ENCODE data around the gene PCSK4. TPM values are rescaled to one million over a fixed set of nuclear protein-coding genes. Genes with fewer than 3 reads are reported as not detected.
A peak's percentile ranks its signal among the peaks of the same experiment; 100 is the strongest.

PCSK4 gene
- total RNA-seq, 6 donors from 2014 or later, result 2.7 to 47.1 (median 6.8) TPM

DNA sequence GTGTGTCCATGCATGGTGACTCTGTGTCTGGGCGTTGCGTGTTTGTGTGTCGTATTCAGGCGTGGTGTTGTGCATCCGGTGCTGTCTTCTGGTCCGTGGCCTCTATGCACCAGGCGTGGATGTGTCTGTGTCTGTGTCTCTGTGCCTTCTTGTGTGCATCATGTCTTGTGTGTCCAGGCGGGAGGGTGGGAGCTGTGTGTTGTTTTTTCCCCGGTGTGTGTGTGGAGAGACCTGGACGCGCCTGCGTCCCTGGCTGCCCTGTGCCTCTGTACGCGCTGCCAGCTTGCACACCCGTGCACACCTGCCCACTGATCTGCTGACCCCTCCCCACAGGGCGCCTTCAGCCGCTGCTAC is 34.8 kb upstream of the PCSK4 start:
- TF ChIP-seq EP300 (IDR thresholded peaks at IDR 0.05) (no peak), POLR2AphosphoS5 (IDR thresholded peaks at IDR 0.05) (no peak), POLR2A (IDR thresholded peaks at IDR 0.05) (no peak), CTCF (IDR thresholded peaks at IDR 0.05) (no peak)
- H3K9me3 ChIP-seq, result no peaks in the 10 kb centered on the region
- H3K27me3 ChIP-seq, result peaks cover 0 to 40% (median 15%) of the 10 kb centered on the region in 4 donors
- ATAC-seq (ENCODE audit: low FRiP score in 2 of 2) (no peak), DNase-seq (no peak)
- WGBS, 2 donors, result 63 to 65% methylated on average over 16 to 17 of the region's 17 CpGs
- H3K4me3 ChIP-seq, result no peak overlapping the region
- H3K36me3 ChIP-seq, result no peaks in the 10 kb centered on the region
- peaks cover 0 to 10% (median 3%) of the 10 kb centered on the region in 4 donors for H3K4me1 ChIP-seq
- H3K27ac ChIP-seq, result no peak overlapping the region

GRCh38 chr19:1524287-1524971 is 34.3 kb upstream of the PCSK4 start:
- no peak for DNase-seq
- Histone ChIP-seq H3K27ac (no peak overlapping the region), H3K36me3 (no peaks in the 10 kb centered on the region), H3K4me3 (peak overlapping the region in 1 of 4 donors; percentile 7), H3K4me1 (peaks cover 0 to 10% (median 3%) of the 10 kb centered on the region in 4 donors), H3K9me3 (no peaks in the 10 kb centered on the region), H3K27me3 (peaks cover 0 to 40% (median 14%) of the 10 kb centered on the region in 4 donors)
- no peak for ATAC-seq (ENCODE audit: low FRiP score in 2 of 2)
- 10 to 33% methylated on average over 15 to 30 of the region's 49 CpGs for WGBS, 2 donors
- TF ChIP-seq POLR2AphosphoS5 (IDR thresholded peaks at IDR 0.05) (no peak), EP300 (IDR thresholded peaks at IDR 0.05) (no peak), CTCF (IDR thresholded peaks at IDR 0.05) (no peak), POLR2A (IDR thresholded peaks at IDR 0.05) (no peak)

GRCh38 chr19:1523412-1524286 is 33.5 kb upstream of the PCSK4 start, which contains the start of gene PLK5:
Gene PLK5 (plus strand): TSS chr19:1524077. CDS start chr19:1526997, 2,920 bp downstream.
- 29 to 100% methylated on average over 2 to 21 of the region's 92 CpGs for WGBS, 2 donors
- H3K36me3 ChIP-seq, result no peaks in the 10 kb centered on the region
- TF ChIP-seq EP300 (IDR thresholded peaks at IDR 0.05) (no peak), POLR2AphosphoS5 (IDR thresholded peaks at IDR 0.05) (no peak), POLR2A (IDR thresholded peaks at IDR 0.05) (no peak), CTCF (IDR thresholded peaks at IDR 0.05) (no peak)
- peaks cover 0 to 37% (median 14%) of the 10 kb centered on the region in 4 donors for H3K27me3 ChIP-seq
- peak within 1 kb of the TSS in 2 of 4 donors; percentile 7 to 8 for H3K4me3 ChIP-seq
- H3K27ac ChIP-seq, result no peak within 1 kb of the TSS
- peaks cover 0 to 10% (median 3%) of the 10 kb centered on the region in 4 donors for H3K4me1 ChIP-seq
- ATAC-seq (ENCODE audit: low FRiP score in 2 of 2), result no peak
- DNase-seq, result no peak
- no peaks in the 10 kb centered on the region for H3K9me3 ChIP-seq

- no peak for TF ChIP-seq EP300 (IDR thresholded peaks at IDR 0.05)
- TF ChIP-seq CTCF (IDR thresholded peaks at IDR 0.05), result no peak
- TF ChIP-seq POLR2AphosphoS5 (IDR thresholded peaks at IDR 0.05), result no peak
- TF ChIP-seq POLR2A (IDR thresholded peaks at IDR 0.05), result no peak
- ATAC-seq (ENCODE audit: low FRiP score in 2 of 2) (no peak), DNase-seq (no peak)
- peaks cover 0 to 10% (median 3%) of the 10 kb centered on the region in 4 donors for H3K4me1 ChIP-seq
- H3K27ac ChIP-seq, result no peak overlapping the region
- 67 to 74% methylated on average over 13 to 17 of the region's 18 CpGs for WGBS, 2 donors
- peaks cover 0 to 36% (median 14%) of the 10 kb centered on the region in 4 donors for H3K27me3 ChIP-seq
- no peak overlapping the region for H3K4me3 ChIP-seq
- H3K36me3 ChIP-seq, result no peaks in the 10 kb centered on the region
- no peaks in the 10 kb centered on the region for H3K9me3 ChIP-seq
Measured at GRCh38 chr19:1522838-1523237, 32.7 kb upstream of the PCSK4 start.

All from upper lobe of left lung (tissue), 6 donors.